AG09309 (cell line): ENCODE data around the gene MAPK8IP1.

Experiments
- DNase-seq: peaks from one replicate; pipeline ENCODE4 v3.0.0-alpha.2; 2010; ENCODE audit warnings: low read depth
- H3K4me3 ChIP-seq: 2 replicates; pipeline ENCODE4 v1.5.1; 2011; ENCODE audit warnings: mild to moderate bottlenecking, low read depth, low read length, moderate library complexity; ENCODE audit not compliant: control insufficient read depth
- TF ChIP-seq, protein P1 (sequence below): IDR thresholded peaks from 2 replicates; pipeline ENCODE4 v1.5.1; 2011; ENCODE audit warnings: mild to moderate bottlenecking, low read depth, low read length, inconsistent platforms; ENCODE audit not compliant: insufficient read depth, control insufficient read depth; ENCODE audit errors: missing control alignments

MAPK8IP1 gene

DNA sequence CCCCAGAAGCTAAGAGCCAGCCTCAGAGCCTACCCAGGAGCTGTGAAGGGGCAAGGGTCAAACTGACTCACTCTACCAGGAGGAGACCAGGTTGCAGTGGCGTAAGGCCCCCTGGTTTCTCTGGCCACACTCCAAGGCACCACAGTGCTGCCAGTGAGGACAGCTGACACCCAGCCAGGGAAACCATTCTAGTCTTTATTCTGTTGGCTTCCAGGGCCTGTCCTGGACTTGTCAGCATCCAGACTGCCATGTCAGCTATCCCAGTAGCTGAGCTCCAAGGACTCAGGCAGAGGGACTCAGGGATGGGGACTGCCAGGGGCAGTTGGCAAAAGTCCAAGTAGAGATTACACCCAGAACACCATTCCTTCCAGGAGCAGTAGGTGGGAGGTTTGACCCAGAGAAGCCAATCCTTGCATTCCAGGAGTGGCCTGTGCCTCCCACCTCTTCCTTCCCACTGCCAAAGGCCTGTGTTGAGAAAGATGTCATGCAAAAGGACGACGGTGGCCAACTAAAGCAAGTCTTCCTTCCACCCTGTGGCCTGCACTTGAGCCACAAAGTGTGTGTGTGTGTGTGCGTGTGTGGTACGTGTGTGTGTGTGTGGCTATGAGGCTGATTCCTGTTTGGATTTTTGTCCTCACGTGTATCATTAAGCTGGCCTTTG is 3.6 kb upstream of the MAPK8IP1 start:
- TF ChIP-seq, protein P1, sequence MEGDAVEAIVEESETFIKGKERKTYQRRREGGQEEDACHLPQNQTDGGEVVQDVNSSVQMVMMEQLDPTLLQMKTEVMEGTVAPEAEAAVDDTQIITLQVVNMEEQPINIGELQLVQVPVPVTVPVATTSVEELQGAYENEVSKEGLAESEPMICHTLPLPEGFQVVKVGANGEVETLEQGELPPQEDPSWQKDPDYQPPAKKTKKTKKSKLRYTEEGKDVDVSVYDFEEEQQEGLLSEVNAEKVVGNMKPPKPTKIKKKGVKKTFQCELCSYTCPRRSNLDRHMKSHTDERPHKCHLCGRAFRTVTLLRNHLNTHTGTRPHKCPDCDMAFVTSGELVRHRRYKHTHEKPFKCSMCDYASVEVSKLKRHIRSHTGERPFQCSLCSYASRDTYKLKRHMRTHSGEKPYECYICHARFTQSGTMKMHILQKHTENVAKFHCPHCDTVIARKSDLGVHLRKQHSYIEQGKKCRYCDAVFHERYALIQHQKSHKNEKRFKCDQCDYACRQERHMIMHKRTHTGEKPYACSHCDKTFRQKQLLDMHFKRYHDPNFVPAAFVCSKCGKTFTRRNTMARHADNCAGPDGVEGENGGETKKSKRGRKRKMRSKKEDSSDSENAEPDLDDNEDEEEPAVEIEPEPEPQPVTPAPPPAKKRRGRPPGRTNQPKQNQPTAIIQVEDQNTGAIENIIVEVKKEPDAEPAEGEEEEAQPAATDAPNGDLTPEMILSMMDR, result no peak
- no peak for DNase-seq
- no peak overlapping the region for H3K4me3 ChIP-seq

DNA sequence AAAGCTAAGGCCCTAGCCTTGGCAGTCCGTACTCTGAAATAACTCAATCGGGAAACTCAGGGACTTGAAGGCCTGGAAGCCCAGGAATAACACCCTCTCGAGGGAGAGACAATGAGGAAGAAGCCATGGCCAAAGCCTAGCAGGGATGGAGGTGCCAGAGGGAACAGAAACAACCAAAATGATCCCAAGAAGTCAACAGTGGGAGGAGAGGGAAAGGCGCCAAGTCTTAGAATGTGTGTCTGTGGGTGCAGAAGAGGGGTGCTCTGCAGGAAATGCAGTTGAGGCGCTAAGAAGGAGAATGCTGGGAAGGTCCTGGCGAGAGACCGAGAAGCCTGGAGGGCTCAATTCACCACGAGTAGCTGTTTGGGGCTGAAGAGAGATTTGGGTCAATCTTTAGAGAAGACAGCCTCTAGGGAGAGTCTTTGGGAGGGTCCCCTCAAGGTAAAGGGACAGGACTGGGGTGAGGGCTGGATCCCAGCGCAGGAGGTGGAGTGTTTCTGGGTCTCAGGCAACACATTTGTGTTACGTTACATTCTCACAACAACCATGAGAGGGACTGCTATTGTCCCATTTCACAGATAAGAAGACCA is 760 bp upstream of the MAPK8IP1 start:
- no peak overlapping the region for H3K4me3 ChIP-seq
- no peak for DNase-seq
- TF ChIP-seq, protein P1, result no peak

DNA sequence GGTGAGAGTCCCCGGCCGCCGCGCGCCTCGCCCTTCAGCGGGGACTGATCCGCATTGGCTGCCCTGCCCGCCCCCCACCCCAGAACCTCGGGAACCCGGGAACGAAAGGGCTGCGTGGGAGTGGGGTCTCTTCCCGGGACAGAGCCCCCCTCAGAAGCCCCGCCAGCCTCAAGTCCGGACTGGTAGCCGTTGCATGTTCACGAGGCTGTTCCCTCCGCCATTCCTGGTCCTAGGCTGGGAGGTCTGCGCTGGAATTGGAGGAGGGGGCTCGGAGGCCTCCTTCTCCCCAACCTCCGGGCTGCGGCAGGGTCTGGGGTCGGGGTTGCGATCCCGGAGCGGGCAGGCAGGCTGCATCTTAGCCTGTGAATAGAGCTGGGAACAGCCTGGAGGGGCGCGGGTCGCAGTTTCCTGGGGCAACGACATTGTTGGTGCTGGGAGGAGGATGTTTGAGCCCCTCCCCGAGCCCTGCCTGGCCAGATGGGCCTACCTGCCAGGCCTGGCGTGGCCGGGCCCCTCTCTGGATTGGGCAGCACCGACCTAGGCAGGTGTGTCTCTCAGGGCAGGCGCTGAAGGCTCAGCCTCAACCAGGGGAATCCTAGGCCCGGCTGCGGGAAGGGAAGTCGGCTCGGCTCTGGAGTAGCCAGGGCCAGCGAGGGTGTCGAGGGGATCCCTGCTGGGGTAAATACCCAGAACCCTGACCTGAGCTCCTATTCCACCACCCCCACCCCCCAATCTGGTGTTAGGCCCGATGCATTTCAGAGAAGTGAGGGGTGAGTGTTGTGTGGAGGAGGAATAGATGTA is 670 bp downstream of the MAPK8IP1 start:
- TF ChIP-seq, protein P1, result no peak
- DNase-seq, result no peak
- peak overlapping the region; percentile 30 for H3K4me3 ChIP-seq

DNA sequence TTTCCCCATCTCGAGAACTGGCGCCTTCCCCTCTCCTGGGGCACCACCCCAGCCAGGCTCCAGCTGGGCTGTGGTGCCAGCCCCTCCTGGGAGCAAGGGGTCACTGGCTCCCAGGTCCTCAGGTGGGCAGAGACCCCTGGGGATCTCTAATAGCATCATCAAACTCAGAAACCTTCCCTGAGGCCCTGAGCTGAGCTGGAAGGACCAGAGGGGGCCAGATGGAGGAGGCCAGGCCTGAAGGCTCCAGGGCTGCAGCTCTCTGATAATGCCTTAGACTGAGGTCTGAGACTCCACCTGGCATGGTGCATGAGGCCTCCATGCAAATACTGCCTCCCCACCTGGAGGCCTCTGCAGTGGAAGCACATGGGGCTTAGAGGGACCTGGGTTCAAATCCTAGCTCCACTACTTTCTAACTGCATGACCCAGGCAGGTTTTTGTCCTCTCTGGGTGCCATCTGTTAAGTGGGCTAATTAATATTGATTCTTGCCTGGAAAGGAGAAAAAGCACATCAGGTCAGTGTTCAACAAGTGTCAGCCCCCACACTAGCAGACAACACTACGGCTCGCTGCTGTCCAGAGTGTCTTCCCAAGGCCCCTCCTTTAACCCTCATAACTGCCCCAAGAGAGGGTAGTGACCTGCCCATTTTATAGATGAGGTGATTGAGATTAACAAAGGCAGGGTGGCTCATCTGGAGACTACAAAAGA is 1.5 kb downstream of the MAPK8IP1 start:
- DNase-seq, result no peak
- no peak overlapping the region for H3K4me3 ChIP-seq
- TF ChIP-seq, protein P1, result no peak

DNA sequence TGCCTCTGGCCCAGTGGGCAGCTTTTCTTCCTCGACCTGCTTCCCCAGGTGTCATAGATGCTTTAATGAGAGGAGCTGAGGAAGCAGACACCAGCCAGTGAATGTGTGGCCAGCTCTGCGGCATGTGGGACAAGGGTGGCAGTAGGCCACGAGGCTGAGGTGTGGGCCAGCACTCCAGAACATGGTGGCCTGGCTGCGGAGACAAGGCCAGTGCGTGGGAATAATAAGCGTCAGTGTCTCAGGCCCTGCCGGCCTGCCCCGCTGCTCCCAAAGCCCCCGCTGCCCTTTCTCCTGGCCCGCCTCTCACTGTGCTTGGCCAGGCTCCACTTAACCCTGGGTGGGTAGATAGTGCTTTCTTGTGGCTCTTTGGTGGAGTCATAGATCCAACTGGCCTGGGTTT is 2.1 kb downstream of the MAPK8IP1 start:
- DNase-seq, result no peak
- TF ChIP-seq, protein P1, result no peak
- no peak overlapping the region for H3K4me3 ChIP-seq

DNA sequence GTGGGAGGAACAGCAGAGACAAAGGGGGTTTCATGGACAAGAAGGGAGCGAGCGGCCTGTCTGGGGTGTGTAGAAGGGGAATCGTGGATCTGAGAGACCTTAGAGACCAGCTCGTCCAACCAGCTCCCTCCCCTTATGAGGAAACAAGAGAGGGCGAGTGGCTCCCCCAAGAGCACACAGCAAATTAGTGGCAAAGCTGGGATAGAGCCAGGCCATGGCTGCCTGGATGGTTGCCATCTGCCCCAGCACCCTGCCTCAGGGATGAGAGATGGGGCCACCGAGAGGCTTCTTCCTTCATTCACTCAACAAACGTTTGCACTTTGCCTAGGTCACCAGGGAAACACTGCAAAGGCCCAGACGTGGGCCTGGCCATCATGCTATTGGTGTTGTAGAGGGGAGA is 4.1 kb downstream of the MAPK8IP1 start:
- H3K4me3 ChIP-seq, result no peak overlapping the region
- TF ChIP-seq, protein P1, result no peak
- DNase-seq, result no peak
